H1 (cell line): Measurements from ENCODE around the gene VPS37C.

ENCODE experiments used
- EGR1 ChIP-seq: IDR thresholded peaks from 2 replicates; pipeline ENCODE4 v1.6.1; 2011; ENCODE audit warnings: low read depth, low read length, borderline replicate concordance
- EZH2 ChIP-seq: fragments of 200-600 bp; sonication (generic); IDR thresholded peaks from 2 replicates; pipeline ENCODE4 v1.7.1; 2012; ENCODE audit warnings: low read depth, mild to moderate bottlenecking, moderate library complexity, low read length, inconsistent platforms; ENCODE audit not compliant: severe bottlenecking
- PHF8 ChIP-seq: fragments of 200-600 bp; sonication (generic); conservative IDR thresholded peaks from 2 replicates; pipeline ENCODE4 v1.7.1; 2012; ENCODE audit warnings: low read depth, mild to moderate bottlenecking, inconsistent platforms, low read length, moderate library complexity
- POLR2A ChIP-seq, 2 experiments: IDR thresholded peaks; 1 replicate in 1 of 2; 2 replicates in 1 of 2; pipeline ENCODE4 v1.6.1; 2011; ENCODE audit warnings: low read depth in 2 of 2, low read length in 2 of 2, mild to moderate bottlenecking in 2 of 2; ENCODE audit errors: control extremely low read depth in 1 of 2
- POLR2AphosphoS5 ChIP-seq: IDR thresholded peaks from 2 replicates; pipeline ENCODE4 v1.6.1; 2011; ENCODE audit warnings: low read depth, low read length
- POU5F1 ChIP-seq: IDR thresholded peaks from 2 replicates; pipeline ENCODE4 v1.6.1; 2011; ENCODE audit warnings: low read depth, mild to moderate bottlenecking, low read length, moderate library complexity
- RNF2 ChIP-seq: fragments of 200-900, 300-1000 bp; sonication (generic); IDR thresholded peaks from 2 replicates; pipeline ENCODE4 v1.7.1; 2016; ENCODE audit warnings: borderline replicate concordance, low read depth, mild to moderate bottlenecking, antibody characterized with exemption, low read length; ENCODE audit not compliant: poor library complexity, severe bottlenecking; ENCODE audit errors: missing control alignments
- SIN3A ChIP-seq, 2 experiments: IDR thresholded peaks in 1 of 2; conservative IDR thresholded peaks in 1 of 2; 2 replicates each; pipeline ENCODE4 v1.6.1; 2011 to 2012; ENCODE audit warnings: low read length in 2 of 2, improper control_type of control experiment in 1 of 2, low read depth in 1 of 2, mild to moderate bottlenecking in 1 of 2
- TCF12 ChIP-seq: IDR thresholded peaks from 2 replicates; pipeline ENCODE4 v1.6.1; 2011; ENCODE audit warnings: low read depth, mild to moderate bottlenecking, low read length
- YY1 ChIP-seq: IDR thresholded peaks from 2 replicates; pipeline ENCODE4 v1.6.1; 2011; ENCODE audit warnings: low read depth, mild to moderate bottlenecking, low read length
- ZNF274 ChIP-seq: IDR thresholded peaks from 2 replicates; pipeline ENCODE4 v1.7.0; 2012; ENCODE audit warnings: low read length, borderline replicate concordance; ENCODE audit errors: extremely low read depth
- TF ChIP-seq, protein P1 (sequence below): IDR thresholded peaks from 2 replicates; pipeline ENCODE4 v1.6.1; 2012; ENCODE audit warnings: low read length, inconsistent platforms
- TF ChIP-seq, protein P2 (sequence below), 3 experiments: IDR thresholded peaks; 1 replicate in 2 of 3; 2 replicates in 1 of 3; pipeline versions ENCODE4 v1.5.1 to v1.6.1; 2011; ENCODE audit warnings: low read length in 3 of 3, mild to moderate bottlenecking in 3 of 3, inconsistent platforms in 2 of 3, low read depth in 1 of 3, moderate library complexity in 1 of 3; ENCODE audit not compliant: insufficient read depth in 1 of 3; ENCODE audit errors: control extremely low read depth in 1 of 3

DNA sequence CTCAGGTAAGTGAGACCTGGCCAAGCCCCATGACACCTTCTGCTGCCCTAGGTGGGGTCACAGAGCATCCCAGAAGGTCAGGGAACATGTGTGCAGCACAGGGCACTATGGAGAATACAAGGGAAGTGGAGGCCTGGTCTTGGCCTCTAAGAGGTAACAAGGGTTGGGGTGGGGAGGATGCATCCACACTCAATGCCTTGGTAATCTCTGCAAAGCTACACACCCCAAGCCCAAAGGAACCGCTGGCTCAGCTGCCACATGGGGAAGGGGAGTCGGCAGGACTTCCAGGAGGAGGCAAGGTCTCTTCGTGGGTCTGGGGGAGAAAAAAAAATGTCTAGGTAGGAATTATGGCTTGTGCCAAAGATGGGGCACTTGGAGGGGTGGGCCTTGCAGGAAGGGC, 41.7 kb downstream of the VPS37C start:
- TF ChIP-seq, protein P1, sequence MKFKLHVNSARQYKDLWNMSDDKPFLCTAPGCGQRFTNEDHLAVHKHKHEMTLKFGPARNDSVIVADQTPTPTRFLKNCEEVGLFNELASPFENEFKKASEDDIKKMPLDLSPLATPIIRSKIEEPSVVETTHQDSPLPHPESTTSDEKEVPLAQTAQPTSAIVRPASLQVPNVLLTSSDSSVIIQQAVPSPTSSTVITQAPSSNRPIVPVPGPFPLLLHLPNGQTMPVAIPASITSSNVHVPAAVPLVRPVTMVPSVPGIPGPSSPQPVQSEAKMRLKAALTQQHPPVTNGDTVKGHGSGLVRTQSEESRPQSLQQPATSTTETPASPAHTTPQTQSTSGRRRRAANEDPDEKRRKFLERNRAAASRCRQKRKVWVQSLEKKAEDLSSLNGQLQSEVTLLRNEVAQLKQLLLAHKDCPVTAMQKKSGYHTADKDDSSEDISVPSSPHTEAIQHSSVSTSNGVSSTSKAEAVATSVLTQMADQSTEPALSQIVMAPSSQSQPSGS: no peak
- TF ChIP-seq EGR1 (no peak), TCF12 (no peak), RNF2 (no peak), SIN3A (conservative IDR thresholded peaks at IDR 0.05 in 1 of 2, IDR thresholded peaks at IDR 0.05 in 1 of 2; ENCODE audit: low read depth in 1 of 2, low read length in 2 of 2) (no peak), YY1 (no peak), PHF8 (no peak), POLR2A (IDR thresholded peaks at IDR 0.05; ENCODE audit: control extremely low read depth in 1 of 2, low read depth in 2 of 2, low read length in 2 of 2) (no peak), POU5F1 (no peak), ZNF274 (no peak), POLR2AphosphoS5 (no peak), EZH2 (no peak)
- TF ChIP-seq, protein P2, sequence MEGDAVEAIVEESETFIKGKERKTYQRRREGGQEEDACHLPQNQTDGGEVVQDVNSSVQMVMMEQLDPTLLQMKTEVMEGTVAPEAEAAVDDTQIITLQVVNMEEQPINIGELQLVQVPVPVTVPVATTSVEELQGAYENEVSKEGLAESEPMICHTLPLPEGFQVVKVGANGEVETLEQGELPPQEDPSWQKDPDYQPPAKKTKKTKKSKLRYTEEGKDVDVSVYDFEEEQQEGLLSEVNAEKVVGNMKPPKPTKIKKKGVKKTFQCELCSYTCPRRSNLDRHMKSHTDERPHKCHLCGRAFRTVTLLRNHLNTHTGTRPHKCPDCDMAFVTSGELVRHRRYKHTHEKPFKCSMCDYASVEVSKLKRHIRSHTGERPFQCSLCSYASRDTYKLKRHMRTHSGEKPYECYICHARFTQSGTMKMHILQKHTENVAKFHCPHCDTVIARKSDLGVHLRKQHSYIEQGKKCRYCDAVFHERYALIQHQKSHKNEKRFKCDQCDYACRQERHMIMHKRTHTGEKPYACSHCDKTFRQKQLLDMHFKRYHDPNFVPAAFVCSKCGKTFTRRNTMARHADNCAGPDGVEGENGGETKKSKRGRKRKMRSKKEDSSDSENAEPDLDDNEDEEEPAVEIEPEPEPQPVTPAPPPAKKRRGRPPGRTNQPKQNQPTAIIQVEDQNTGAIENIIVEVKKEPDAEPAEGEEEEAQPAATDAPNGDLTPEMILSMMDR (IDR thresholded peaks at IDR 0.05; ENCODE audit: control extremely low read depth in 1 of 3, insufficient read depth in 1 of 3, low read depth in 1 of 3, low read length in 3 of 3): no peak
